Gastroesophageal sphincter (tissue), 4 donors: ENCODE results near the gene PRG2. TPM values are rescaled to one million over a fixed set of nuclear protein-coding genes. Genes with fewer than 3 reads are reported as not detected.

ENCODE experiments used
- ATAC-seq: fragments of 150-250 bp; one replicate; pipeline ENCODE4 v1.9.1; 2016; ENCODE audit warnings: mild to moderate bottlenecking, moderate library complexity
- H3K27ac ChIP-seq, 4 donors: fragments of 200-600 bp; sonication (generic) in 3 of 4; 1 replicate in 3 of 4; 2 replicates in 1 of 4; pipeline ENCODE4 v1.5.1; 2016 to 2019
- H3K27me3 ChIP-seq: fragments of 200-600 bp; sonication (generic); one replicate; pipeline ENCODE4 v1.5.1; 2019
- H3K36me3 ChIP-seq, 2 donors: fragments of 200-600 bp; sonication (generic); one replicate each; pipeline ENCODE4 v1.5.1; 2019; ENCODE audit warnings: control low read depth in 1 of 2
- H3K4me1 ChIP-seq, 3 donors: fragments of 200-600 bp; sonication (generic); 1 replicate in 2 of 3; 2 replicates in 1 of 3; pipeline ENCODE4 v1.5.1; 2016 to 2019; ENCODE audit warnings: control low read depth in 2 of 3
- H3K4me3 ChIP-seq, 2 donors: fragments of 200-600 bp; sonication (generic); one replicate each; pipeline ENCODE4 v1.5.1; 2019; ENCODE audit warnings: mild to moderate bottlenecking in 1 of 2, moderate library complexity in 1 of 2
- H3K9me3 ChIP-seq, 3 donors: fragments of 200-600 bp; sonication (generic); one replicate each; pipeline ENCODE4 v1.5.1; 2017 to 2019; ENCODE audit warnings: control low read depth in 2 of 3
- EP300 ChIP-seq: sonication (generic); formaldehyde crosslinking; IDR thresholded peaks from one replicate; pipeline ENCODE4 v1.6.1; 2017; ENCODE audit warnings: antibody characterized with exemption, mild to moderate bottlenecking
- POLR2A ChIP-seq, 2 donors: fragments of 450-650 bp; IDR thresholded peaks; one replicate each; pipeline ENCODE4 v1.6.1; 2017; ENCODE audit warnings: antibody characterized with exemption in 2 of 2, mild to moderate bottlenecking in 2 of 2, moderate library complexity in 1 of 2
- POLR2AphosphoS5 ChIP-seq: sonication (generic); formaldehyde crosslinking; IDR thresholded peaks from one replicate; pipeline ENCODE4 v1.6.1; 2017; ENCODE audit warnings: antibody characterized with exemption
- WGBS, 2 donors: methylation state at CpG; one replicate each; pipeline ENCODE4 v1.1.5; 2018; ENCODE audit warnings: low coverage in 1 of 2; 5-methylcytosine and 5-hydroxymethylcytosine counted together
- total RNA-seq, 4 donors: library from RNA; depleted of rRNA; stranded (reverse); fragments of >200 nt; gene quantifications; one replicate each; pipeline ENCODE4 v1.1.0, GENCODE V29; 2016
- TF ChIP-seq, protein P1 (sequence below), 4 experiments: fragments of 200-600 bp in 2 of 4; fragments of 450-650 bp in 2 of 4; sonication (generic) in 1 of 4; IDR thresholded peaks; one replicate each; pipeline ENCODE4 v1.5.1; 2017 to 2019; ENCODE audit warnings: antibody characterized with exemption in 4 of 4, mild to moderate bottlenecking in 2 of 4, moderate library complexity in 2 of 4

Gene PRG2
- total RNA-seq, 4 donors from 2014 or later, result not detected

GRCh38 chr11:57387289-57388030, 3.0 kb downstream of the PRG2 start:
- no peak for TF ChIP-seq EP300
- TF ChIP-seq, protein P1, sequence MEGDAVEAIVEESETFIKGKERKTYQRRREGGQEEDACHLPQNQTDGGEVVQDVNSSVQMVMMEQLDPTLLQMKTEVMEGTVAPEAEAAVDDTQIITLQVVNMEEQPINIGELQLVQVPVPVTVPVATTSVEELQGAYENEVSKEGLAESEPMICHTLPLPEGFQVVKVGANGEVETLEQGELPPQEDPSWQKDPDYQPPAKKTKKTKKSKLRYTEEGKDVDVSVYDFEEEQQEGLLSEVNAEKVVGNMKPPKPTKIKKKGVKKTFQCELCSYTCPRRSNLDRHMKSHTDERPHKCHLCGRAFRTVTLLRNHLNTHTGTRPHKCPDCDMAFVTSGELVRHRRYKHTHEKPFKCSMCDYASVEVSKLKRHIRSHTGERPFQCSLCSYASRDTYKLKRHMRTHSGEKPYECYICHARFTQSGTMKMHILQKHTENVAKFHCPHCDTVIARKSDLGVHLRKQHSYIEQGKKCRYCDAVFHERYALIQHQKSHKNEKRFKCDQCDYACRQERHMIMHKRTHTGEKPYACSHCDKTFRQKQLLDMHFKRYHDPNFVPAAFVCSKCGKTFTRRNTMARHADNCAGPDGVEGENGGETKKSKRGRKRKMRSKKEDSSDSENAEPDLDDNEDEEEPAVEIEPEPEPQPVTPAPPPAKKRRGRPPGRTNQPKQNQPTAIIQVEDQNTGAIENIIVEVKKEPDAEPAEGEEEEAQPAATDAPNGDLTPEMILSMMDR (IDR thresholded peaks at IDR 0.05), result peak in 1 of 4 experiments; percentile 20
- Histone ChIP-seq H3K9me3 (no peaks in the 10 kb centered on the region), H3K27me3 (peaks cover 19% of the 10 kb centered on the region), H3K36me3 (no peaks in the 10 kb centered on the region), H3K27ac (no peak overlapping the region), H3K4me3 (no peak overlapping the region), H3K4me1 (no peaks in the 10 kb centered on the region)
- ATAC-seq, result no peak
- 71 to 72% methylated on average over 6 to 7 of the region's 16 CpGs for WGBS, 2 donors

- H3K4me1 ChIP-seq, result no peaks in the 10 kb centered on the region
- ATAC-seq, result no peak
- H3K36me3 ChIP-seq, result no peaks in the 10 kb centered on the region
- no peaks in the 10 kb centered on the region for H3K9me3 ChIP-seq
- no peak overlapping the region for H3K27ac ChIP-seq
- TF ChIP-seq, protein P1 (IDR thresholded peaks at IDR 0.05), result no peak
- TF ChIP-seq EP300 (no peak), POLR2AphosphoS5 (no peak), POLR2A (IDR thresholded peaks at IDR 0.05) (no peak)
- no peak overlapping the region for H3K4me3 ChIP-seq
- peaks cover 19% of the 10 kb centered on the region for H3K27me3 ChIP-seq
- whole genome bisulfite sequencing, 2 donors, result 94 to 100% methylated on average over 1 to 3 of the region's 5 CpGs
Observed at GRCh38 chr11:57386178-57386940, 4.1 kb downstream of the PRG2 start.

GRCh38 chr11:57380975-57381374, 9.5 kb downstream of the PRG2 start, which contains the start of gene PRG3:
Gene PRG3, minus strand, starts transcription at chr11:57381150. Its CDS starts 442 bp downstream, at chr11:57380708.
- Histone ChIP-seq H3K36me3 (no peaks in the 10 kb centered on the region), H3K4me1 (no peaks in the 10 kb centered on the region), H3K4me3 (no peak within 1 kb of the TSS), H3K27ac (no peak within 1 kb of the TSS), H3K9me3 (no peaks in the 10 kb centered on the region), H3K27me3 (peaks cover 15% of the 10 kb centered on the region)
- WGBS, 2 donors, result 86% methylated on average over 1 of the region's 2 CpGs; no CpG with 5 or more reads in 1 of the 2 donors
- no peak for ATAC-seq
- no peak for TF ChIP-seq POLR2AphosphoS5
- TF ChIP-seq, protein P1 (IDR thresholded peaks at IDR 0.05), result no peak

DNA sequence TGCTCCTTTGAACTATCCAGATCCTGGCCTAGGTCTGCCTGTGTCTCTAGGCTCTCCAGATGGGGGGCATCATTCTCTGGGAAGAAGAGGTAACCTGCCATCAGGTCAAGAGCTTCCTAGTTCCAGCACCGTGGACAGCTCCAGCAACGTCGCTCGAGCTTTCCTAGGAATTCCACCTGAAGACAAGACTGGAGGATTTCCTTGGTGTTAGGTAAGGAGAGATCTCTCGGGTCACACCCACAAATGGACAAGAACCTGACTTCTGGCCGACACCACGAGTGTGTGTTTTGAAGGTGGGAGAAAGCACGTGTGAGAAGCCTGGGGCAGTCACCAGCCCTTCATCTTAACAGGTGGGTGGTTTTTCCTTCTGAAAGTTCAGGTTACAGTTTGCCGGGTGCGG, 10.7 kb downstream of the PRG2 start:
- 14% methylated on average over 3 of the region's 10 CpGs; no CpG with 5 or more reads in 1 of the 2 donors for WGBS, 2 donors
- Histone ChIP-seq H3K27ac (no peak overlapping the region), H3K4me3 (no peak overlapping the region), H3K27me3 (peaks cover 15% of the 10 kb centered on the region), H3K9me3 (no peaks in the 10 kb centered on the region), H3K4me1 (no peaks in the 10 kb centered on the region), H3K36me3 (no peaks in the 10 kb centered on the region)
- no peak for ATAC-seq
- TF ChIP-seq EP300 (no peak), POLR2A (IDR thresholded peaks at IDR 0.05) (no peak), POLR2AphosphoS5 (no peak)
- TF ChIP-seq, protein P1 (IDR thresholded peaks at IDR 0.05), result no peak

- Histone ChIP-seq H3K4me1 (no peaks in the 10 kb centered on the region), H3K9me3 (no peaks in the 10 kb centered on the region), H3K4me3 (no peak overlapping the region), H3K36me3 (no peaks in the 10 kb centered on the region), H3K27ac (no peak overlapping the region), H3K27me3 (peaks cover 15% of the 10 kb centered on the region)
- TF ChIP-seq POLR2A (IDR thresholded peaks at IDR 0.05), result no peak
- ATAC-seq, result no peak
Observed at GRCh38 chr11:57378186-57378585, 12.3 kb downstream of the PRG2 start.
